HG03108 (cell line): Measurements from ENCODE around the gene SCYGR8.

Experiments used
- ATAC-seq: cut with Tn5 transposase; IDR thresholded peaks from one replicate; pipeline ENCODE4 v1.9.1; 2021; ENCODE audit warnings: moderate library complexity; ENCODE audit not compliant: unreplicated experiment

The SCYGR8 gene

DNA sequence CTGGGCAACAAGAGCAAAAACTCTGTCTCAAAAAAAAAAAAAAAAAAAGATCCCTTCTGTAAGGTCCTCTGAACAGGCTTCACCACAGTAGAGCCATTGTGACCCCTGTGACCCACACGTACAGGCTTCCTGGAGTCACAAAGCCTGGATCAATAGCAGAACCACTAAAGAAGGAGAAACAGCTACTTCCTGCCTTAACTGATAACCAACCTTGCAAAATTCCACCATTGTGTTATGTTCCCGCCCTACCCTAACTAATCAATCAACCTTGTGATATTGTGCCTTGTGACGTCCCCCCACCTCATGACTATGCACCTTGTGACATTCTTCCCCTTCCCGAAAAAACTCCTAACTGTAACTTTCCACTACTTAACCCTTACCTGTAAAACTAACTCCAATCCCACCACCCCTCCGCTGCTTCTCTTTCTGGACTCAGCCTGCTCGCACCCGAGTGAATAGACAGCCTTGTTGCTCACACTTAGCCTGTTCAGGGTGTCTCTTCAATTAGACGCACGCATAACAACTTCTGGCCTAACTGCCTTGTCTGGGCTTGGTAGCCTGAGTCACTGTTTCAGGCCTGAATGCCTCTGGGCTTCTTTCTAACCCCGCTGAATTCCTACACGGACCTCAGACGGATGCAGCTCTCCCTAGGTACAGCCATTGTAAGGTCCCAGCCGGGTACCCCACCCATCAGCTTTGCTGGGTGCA lies 13.9 kb downstream of the SCYGR8 start:
- no peak for ATAC-seq

DNA sequence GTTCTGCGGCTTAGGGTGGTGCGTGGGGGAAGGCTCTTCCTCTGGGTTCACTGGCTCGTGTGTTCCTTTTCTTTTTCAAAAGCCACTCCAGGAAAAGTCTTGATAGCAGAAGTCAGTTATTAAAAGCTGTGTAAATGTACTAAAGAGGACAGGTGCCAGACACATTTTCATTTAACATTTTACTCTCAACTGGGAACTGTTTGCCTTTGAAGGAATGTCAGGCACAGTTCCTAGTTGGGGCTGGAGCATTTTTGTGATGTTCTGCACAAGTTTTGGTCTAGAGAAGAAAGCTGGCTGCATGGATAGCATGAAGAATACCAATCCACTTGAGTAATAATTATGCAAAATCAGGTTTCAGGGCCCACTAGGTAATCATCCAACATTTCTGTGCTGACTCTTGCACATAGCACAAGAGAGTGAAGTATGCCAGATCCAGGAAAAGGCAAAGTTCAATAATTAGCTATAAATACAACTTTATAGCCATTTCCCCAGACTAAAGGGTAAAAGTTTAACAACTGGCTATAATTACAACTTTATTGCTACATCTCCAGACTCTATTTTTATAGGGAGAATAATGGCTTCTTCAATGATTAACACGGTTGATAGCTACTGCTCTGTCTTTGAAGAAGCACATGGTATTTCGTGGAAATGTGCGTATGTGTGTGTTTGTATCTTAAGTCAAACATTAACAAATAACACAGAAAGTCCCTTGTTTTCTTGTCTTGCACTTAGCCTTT lies 16.2 kb downstream of the SCYGR8 start:
- no peak for ATAC-seq

DNA sequence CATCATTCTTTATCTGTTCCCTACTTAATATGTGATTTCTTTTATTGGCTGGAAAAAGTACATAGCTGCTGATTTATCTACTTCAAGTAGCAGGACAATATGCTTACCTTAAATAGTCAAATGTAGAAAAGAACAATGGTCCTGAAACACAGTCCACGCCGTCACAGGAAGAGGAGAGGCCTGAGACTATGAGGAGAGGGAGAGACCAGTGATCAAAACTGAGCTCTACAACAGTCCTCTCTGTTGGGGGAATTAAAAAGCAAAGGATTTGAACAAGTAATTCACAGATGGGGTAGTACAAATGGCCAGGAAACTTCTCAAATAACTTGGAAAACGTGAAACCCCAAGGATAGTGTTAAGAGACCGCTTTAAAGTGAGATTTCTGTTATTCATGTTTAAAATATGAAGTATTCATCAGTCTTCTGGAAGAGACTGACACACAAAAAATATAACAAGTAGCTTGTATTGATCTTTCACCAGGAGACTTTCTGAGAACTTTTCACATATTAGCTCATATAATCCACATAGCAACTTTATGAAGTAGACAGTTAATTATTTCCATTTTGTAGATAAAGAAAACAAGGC lies 20.2 kb downstream of the SCYGR8 start:
- ATAC-seq: no peak

DNA sequence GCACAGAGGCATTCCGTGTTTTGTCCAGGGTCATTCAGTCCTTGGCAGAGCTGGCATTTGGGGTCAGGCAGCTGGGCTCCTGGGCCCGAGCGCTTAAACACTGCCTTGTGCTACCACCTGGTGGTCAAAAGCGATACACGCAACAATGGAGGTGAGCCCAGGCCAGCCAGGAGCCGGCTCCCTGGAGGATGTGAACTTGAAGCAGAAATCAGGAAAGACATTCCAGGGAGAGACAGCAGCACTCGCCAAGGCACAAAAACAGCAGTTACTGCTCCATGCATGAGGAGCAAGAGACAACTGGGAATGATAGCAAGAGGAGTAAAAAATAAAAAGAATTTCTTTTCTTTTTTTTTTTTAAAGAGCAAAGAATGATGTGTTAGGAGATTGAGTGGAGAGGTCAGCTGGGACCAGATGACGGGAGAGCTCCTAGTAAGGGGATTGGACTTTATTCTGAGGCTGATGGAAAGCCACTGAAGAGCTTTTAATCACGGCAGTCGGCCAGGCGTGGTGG lies 20.7 kb downstream of the SCYGR8 start:
- ATAC-seq: peak; percentile 97

DNA sequence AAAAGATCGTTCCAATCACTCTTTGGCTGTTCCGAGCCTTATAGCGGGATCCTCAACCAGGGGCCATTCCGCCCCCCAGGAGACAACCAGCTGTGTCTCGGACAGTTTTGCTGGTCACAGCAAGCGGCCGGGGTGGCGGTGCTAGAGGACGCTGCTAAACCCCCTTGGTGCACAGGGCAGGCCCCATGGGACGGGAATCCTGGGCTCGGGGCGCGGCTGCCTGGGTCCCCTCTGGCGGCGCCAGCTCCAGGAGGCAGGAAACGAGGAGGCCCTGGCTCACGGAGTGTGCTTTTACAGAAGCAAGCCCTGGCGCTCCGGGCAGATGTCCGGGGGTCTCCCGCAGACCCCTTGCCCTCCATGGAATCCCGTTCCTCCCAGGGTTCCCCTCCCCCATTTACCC lies 22.1 kb downstream of the SCYGR8 start:
- no peak for ATAC-seq

DNA sequence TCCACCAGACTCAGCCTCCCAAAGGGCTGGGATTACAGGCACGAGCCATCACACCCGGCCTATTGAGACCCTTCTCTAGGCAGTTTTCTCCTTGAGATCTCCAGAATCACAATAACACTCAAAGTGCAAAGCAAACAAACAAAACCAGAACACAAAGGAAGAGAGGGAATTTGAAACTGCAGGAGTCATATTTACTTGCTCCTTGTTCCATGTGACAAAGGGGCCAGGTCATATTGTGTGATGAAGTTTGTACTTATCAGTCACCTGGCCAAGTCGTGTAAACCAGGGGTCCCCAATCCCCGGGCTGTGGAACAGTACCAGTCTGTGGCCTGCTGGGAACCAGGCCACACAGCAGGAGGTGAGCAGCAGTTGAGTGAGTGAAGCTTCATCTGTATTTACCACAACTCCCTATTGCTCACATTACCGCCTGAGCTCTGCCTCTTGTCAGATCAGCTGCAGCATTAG lies 26.5 kb downstream of the SCYGR8 start:
- no peak for ATAC-seq

DNA sequence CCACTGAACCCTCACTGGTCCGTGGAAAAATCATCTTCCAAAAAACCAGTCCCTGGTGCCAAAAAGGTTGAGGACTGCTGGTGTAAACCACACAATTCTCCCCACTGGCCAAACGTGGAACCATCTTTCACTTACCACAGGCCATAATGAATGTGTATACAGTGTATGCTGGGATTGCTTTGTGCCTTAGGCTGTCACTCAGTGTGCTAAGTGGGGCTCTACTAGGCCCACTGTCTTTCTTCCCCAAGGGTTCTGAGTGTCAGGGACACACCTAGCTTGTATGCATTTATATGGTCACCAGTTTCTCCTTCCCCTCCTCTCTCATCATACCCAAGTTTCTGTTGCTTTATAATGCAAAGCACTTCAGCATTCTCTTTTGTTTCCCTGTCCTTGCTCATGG lies 27.2 kb downstream of the SCYGR8 start:
- no peak for ATAC-seq

DNA sequence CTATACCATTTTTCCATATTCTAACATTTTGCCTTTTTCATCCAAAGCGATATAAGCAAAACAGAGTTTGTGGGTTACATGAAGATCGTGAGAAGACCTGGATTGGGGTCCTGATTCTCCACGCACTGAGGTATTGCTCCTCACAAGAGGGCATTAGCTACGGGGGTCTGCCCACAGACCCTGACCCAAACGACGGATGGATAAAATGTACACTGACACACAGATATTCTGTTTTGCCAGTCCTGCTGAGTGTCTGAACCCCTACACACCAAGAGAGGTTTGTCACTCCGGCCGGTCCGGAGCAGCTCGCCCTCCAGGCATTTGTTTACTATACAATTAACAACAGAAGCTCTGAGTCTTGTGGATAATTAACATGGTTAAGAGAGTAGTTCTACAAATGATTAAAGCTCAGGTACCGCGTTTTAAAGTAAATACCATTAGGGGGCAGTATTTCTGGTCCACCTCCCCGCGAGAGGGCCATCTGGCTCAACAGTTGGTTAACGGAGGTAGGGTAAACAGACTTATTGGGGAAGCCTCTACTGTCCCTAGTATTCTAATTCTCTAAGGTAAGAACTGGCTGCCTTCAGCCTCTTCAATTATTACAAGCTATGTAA lies 28.4 kb downstream of the SCYGR8 start:
- ATAC-seq: no peak

DNA sequence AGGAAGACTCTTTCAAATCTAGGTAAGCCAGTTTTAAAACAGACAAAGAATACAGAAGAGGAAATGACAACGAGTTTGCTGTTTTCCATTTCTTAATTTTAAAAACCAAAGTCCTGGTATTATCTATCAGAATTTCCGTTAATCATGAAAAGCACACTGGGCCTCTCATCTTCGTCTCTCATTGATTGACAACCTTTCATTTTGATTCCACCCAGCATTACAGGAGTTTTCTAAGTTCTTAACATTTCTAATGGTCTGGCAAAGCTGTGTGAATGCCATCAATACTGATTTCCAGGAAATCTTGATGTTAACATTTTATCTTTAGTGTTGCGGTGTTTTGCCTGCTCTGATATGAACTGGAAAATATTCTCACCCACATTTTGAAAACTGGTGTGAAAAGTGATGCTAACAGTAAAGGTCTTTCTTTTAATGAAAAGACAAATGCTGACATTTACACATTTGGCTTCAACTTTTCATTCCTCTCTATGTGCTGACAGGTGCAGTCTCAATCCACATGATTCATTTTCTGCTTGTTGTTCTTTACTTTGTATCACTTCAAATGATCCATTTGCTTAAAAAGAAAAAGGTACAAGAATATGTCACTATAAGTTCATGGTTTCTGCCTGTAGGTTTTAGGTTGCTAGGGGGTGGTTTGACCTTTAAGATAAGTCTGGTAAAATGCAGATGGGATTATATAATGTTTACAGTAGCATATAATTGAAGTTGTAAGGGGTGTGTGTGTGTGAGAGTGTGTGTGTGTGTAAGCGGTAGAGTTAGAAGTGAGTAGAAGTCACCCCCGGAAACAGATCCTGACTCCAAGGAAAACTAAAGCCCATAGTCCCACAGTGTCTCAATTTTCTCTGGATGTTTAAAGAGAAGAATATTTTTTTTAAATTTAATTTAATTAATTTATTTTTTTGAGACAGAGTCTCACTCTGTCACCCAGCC lies 29.5 kb downstream of the SCYGR8 start:
- no peak for ATAC-seq

DNA sequence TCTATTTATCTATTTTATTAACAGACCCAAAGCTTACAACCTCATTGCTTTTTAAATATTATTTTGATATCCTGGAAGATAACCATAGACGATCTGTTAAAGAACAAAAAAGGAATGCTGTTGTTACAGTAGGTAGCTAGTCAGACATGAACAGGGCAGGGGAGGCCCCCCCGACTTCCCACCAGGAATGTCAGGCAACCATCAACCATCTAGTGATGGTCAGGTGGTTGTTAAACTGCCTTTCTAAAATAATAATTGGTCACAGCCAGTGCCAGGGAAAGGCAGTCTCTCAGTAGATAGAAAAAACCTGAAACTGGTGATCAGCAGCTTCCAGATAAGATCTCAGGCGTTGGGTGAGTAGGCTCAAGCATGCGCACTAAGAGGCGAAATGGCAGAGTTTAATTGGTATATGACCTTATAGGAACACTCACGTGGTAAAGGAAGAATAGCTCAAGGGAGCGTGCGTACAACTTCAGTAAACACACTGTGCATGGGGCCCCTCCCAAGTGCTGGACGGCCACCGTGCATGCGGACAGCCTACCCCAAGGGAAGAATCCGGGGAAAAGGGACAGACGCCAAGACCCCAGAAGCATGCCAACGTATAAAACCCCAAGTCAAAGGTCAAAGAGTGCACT lies 35.4 kb downstream of the SCYGR8 start:
- no peak for ATAC-seq

DNA sequence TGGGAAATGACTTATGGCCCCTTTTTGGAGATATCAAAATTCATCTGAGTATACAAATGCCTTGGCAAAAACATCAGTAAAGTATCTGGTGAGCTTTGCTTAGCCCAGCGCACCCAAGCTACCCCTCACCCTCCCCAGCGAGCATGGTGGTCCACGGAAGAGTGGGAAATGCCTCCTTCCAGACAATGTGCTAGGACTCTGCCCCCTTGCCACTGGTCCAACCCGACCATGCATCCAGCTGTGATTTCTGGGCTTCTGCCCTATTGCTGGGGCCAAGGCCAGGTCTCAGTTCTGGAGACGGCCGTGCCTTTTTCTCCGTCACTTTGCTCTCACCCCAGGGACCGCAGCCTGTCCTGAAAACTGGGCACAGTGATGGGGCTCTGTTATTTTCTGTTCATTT lies 36.1 kb downstream of the SCYGR8 start:
- ATAC-seq: no peak

DNA sequence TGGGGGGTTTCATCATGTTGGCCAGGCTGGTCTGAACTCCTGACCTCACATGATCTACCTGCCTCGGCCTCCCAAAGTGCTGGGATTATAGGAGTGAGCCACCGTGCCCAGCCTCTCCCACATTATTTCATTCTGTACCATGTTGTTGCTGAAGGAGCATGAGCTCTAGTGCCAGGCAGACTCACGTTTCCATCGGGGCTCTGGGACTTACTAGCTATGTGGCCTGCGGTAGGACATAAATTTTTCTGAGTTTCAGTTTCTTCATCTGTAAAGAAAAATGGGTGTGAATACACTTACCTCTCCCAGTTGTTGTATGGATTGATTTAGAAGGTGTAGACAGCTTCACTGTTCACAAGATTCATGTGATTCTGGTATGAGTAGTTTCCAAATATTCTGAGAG lies 37.1 kb downstream of the SCYGR8 start:
- ATAC-seq: peak; percentile 29

DNA sequence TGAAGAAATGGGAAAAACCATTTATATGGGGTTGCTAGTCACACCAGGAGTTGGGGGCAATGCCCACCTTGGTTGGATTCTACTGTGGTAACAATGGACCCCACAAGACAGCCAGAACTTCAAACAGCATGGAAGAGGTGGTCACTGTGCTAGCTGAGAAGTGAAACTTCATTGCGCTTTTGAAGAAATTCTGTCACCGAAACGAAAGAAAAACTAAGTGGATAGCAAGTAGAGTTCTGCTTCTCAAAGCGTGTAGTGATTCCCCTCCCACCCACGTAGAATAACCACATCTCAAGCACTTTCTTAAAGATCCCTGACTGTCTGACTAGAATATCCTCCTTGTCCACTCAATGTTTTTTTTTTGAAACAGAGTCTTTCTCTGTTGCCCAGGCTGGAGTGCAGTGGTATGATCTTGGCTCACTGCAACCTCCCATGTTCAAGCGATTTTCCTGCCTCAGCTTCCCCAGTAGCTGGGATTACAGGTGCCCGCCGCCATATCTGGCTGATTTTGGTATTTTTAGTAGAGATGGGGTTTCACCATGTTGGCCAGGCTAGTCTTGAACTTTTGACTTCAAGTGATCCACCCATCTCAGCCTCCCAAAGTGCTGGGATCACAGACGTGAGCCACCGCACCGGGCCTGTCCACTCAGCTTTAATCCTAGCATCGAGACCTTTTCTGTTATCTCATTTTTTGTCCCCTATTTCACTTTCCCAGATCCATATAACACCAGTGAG lies 37.9 kb downstream of the SCYGR8 start:
- peak; percentile 96 for ATAC-seq

DNA sequence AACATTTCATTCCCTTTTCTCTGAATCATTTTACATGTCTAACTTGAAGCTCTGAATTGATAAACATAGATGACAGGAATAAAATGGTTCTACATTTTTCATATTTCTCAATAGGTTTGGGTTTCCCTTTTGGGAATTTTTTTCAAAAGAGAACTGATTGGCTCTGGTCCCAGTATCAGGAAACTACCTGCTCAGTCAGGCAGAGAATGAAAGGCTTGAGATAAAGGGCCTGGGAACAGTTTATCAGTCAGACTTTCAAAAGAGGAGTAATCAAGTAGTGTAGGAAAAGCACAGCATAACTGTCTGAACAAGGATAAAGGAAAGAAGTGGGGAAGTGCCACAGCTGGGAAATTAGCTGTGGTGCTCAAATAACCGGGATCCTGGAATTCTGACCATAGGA lies 39.6 kb downstream of the SCYGR8 start:
- ATAC-seq: no peak

DNA sequence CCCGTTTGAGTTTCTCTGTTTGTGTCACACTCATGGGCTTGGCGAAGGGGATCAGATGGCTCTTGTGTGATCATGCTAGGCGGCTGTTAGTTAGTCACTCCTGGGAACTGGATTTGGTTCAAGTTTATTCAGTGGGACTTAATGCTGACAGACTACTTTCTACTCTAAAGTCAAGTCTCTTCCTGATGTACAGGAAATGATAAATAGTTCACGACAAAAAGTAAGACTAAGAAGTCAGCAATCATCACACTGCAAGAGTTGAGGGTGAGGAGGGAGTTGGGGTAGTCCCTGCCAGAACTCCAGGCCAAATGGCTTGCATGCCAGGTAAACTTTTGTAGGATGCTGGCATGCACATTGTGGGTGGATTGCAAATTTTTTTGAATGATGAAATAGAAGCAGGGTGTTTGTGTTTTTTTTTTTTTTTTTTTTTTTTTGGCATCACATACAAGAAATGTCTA lies 42.9 kb downstream of the SCYGR8 start:
- ATAC-seq: no peak

DNA sequence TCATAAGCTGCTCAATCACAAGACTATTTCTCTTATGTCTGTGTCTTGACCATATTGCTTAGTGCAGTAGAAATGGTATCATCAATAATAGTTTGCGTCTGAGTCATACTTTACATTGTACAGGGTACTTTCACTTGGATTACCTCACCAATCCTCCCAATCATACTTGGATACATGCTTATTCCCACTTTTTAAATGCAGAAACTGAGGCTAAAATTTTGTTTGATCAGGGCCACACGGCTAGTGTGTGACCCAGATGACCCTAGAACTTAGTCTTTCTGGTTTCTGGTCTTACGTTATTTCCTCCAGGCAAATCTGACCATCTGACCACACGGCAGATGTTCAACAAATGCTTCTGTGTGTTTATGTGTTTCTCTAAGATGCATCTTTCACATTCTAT lies 44.1 kb downstream of the SCYGR8 start:
- no peak for ATAC-seq

DNA sequence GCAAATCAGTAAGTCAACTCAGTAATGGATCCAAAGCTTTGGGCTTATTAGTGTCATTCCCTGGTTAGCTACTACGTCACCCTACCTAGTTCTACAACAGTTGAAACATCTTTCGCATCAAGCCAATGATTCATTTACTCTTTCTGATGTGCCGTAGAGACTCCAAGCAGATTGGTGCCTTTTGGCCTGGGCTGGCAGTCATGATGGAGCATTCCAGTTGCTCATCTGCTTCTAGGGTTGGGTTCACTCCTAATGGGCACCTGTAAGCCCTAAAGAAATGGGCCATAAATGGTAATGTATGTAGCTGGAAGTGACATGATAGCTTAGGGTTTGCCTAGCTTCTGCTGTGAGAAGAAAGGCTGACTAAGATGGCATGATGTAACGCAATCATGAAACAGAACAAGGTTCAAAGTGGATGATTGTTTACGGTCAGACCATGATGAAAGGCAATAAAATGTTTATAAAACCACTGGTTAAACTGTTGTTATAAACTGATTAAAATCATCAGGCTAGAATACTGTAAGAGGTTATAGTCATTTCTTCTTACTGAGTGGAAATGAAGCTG lies 47.5 kb downstream of the SCYGR8 start:
- no peak for ATAC-seq
